ENCODE data around the gene EPHA10. TPM values are rescaled to one million over a fixed set of nuclear protein-coding genes. Genes with fewer than 3 reads are reported as not detected.

Gene EPHA10
- total RNA-seq, 4 donors from 2014 or later, result 54.5 to 94.3 (median 77.6) TPM

- Histone ChIP-seq H3K36me3 (no peaks in the 10 kb centered on the region), H3K4me3 (peak overlapping the region; percentile 14 to 50 (median 42)), H3K9me3 (no peaks in the 10 kb centered on the region), H3K4me1 (peaks cover 0 to 36% (median 19%) of the 10 kb centered on the region in 4 donors), H3K27ac (peak overlapping the region; percentile 80 to 89 (median 87)), H3K27me3 (peaks cover 25% of the 10 kb centered on the region)
- in situ Hi-C loops (cut with MboI; ENCODE audit: low pct_ligation_motif_present in 1 of 4, low pct_unique_long_range_greater_than_20kb in 1 of 4, low sequenced_read_pairs in 3 of 4), result no loop called here
- TF ChIP-seq EP300 (IDR thresholded peaks at IDR 0.05; ENCODE audit: low read depth), result no peak
- TF ChIP-seq POLR2AphosphoS5 (IDR thresholded peaks at IDR 0.05), result peak in 2 of 3 donors; percentile 28 to 59
- peak; percentile 49 for TF ChIP-seq POLR2A (IDR thresholded peaks at IDR 0.05)
- DNase-seq, result peak; percentile 90
- 18 to 30% methylated on average over 2 to 30 of the region's 32 CpGs for WGBS, 2 donors (ENCODE audit: low coverage in 1 of 2)
- intact Hi-C loops (cut with DNase I; ENCODE audit: low total_unique reads), result no loop called here
These were observed 30.0 kb downstream of the EPHA10 start for GRCh38 chr1:37734629-37735591.

GRCh38 chr1:37732111-37732780 lies 32.7 kb downstream of the EPHA10 start:
- Histone ChIP-seq H3K9me3 (no peaks in the 10 kb centered on the region), H3K27ac (peak overlapping the region in 3 of 4 donors; percentile 49 to 89 (median 87)), H3K36me3 (no peaks in the 10 kb centered on the region), H3K4me1 (peaks cover 0 to 24% (median 16%) of the 10 kb centered on the region in 4 donors), H3K27me3 (peaks cover 25% of the 10 kb centered on the region), H3K4me3 (no peak overlapping the region)
- DNase-seq, result peak; percentile 59
- TF ChIP-seq POLR2A (IDR thresholded peaks at IDR 0.05), result peak; percentile 15
- no peak for TF ChIP-seq EP300 (IDR thresholded peaks at IDR 0.05; ENCODE audit: low read depth)
- TF ChIP-seq POLR2AphosphoS5 (IDR thresholded peaks at IDR 0.05), result peak in 1 of 3 donors; percentile 6
- TF ChIP-seq CTCF (IDR thresholded peaks at IDR 0.05), result no peak
- WGBS, 2 donors (ENCODE audit: low coverage in 1 of 2), result 40 to 55% methylated on average over 1 to 12 of the region's 12 CpGs
- intact Hi-C loops (cut with DNase I; ENCODE audit: low total_unique reads), result no loop called here
- in situ Hi-C loops (cut with MboI; ENCODE audit: low pct_ligation_motif_present in 1 of 4, low pct_unique_long_range_greater_than_20kb in 1 of 4, low sequenced_read_pairs in 3 of 4), result no loop called here

GRCh38 chr1:37731312-37732019 lies 33.5 kb downstream of the EPHA10 start:
- Histone ChIP-seq H3K27me3 (peaks cover 25% of the 10 kb centered on the region), H3K27ac (no peak overlapping the region), H3K4me1 (peaks cover 0 to 24% (median 16%) of the 10 kb centered on the region in 4 donors), H3K4me3 (no peak overlapping the region), H3K36me3 (no peaks in the 10 kb centered on the region), H3K9me3 (no peaks in the 10 kb centered on the region)
- no peak for DNase-seq
- in situ Hi-C loops (cut with MboI; ENCODE audit: low pct_ligation_motif_present in 1 of 4, low pct_unique_long_range_greater_than_20kb in 1 of 4, low sequenced_read_pairs in 3 of 4), result no loop called here
- TF ChIP-seq POLR2AphosphoS5 (IDR thresholded peaks at IDR 0.05) (no peak), POLR2A (IDR thresholded peaks at IDR 0.05) (no peak), CTCF (IDR thresholded peaks at IDR 0.05) (no peak), EP300 (IDR thresholded peaks at IDR 0.05; ENCODE audit: low read depth) (no peak)
- intact Hi-C loops (cut with DNase I; ENCODE audit: low total_unique reads), result no loop called here
- WGBS, 2 donors (ENCODE audit: low coverage in 1 of 2), result 93% methylated on average over 15 of the region's 15 CpGs; no CpG with 5 or more reads in 1 of the 2 donors

- no peaks in the 10 kb centered on the region for H3K9me3 ChIP-seq
- H3K27me3 ChIP-seq, result peaks cover 20% of the 10 kb centered on the region
- 64 to 71% methylated on average over 4 to 5 of the region's 5 CpGs for WGBS, 2 donors (ENCODE audit: low coverage in 1 of 2)
- DNase-seq, result no peak
- peaks cover 0 to 16% (median 10%) of the 10 kb centered on the region in 4 donors for H3K4me1 ChIP-seq
- H3K36me3 ChIP-seq, result no peaks in the 10 kb centered on the region
- in situ Hi-C loops (cut with MboI; ENCODE audit: low pct_ligation_motif_present in 1 of 4, low pct_unique_long_range_greater_than_20kb in 1 of 4, low sequenced_read_pairs in 3 of 4), result no loop called here
- H3K27ac ChIP-seq, result no peak overlapping the region
- no peak overlapping the region for H3K4me3 ChIP-seq
- TF ChIP-seq POLR2A (IDR thresholded peaks at IDR 0.05) (no peak), CTCF (IDR thresholded peaks at IDR 0.05) (no peak)
- intact Hi-C loops (cut with DNase I; ENCODE audit: low total_unique reads), result no loop called here
These were observed 34.5 kb downstream of the EPHA10 start for GRCh38 chr1:37730376-37730775.
